HepG2 (cell line): ENCODE data around the gene TBC1D32. TPM values are rescaled to one million over a fixed set of nuclear protein-coding genes. Genes with fewer than 3 reads are reported as not detected.

Source experiments
- ATAC-seq: fragments of 200-7000 bp; cut with Tn5 transposase; 3 replicates; pipeline ENCODE4 v1.9.1; 2020; ENCODE audit warnings: mild to moderate bottlenecking, moderate library complexity
- BruUV-seq: library from RNA; stranded (reverse); fragments of 400-500 nt; replicated peaks from 2 replicates; lab custom pipeline; 2021; lab: Mats Ljungman, UMichigan
- CTCF ChIA-PET: fragments of 300-600 bp; formaldehyde crosslinking; extraction: SDS; loops from one replicate; lab custom pipeline; 2021; ENCODE audit warnings: low total read pairs, inconsistent platforms, low intra/inter-chr PET ratio; lab: Yijun Ruan, JAX
- POLR2A ChIA-PET: fragments of 350-600 bp; sonication (Branson Sonifier 250); formaldehyde crosslinking; loops from one replicate; lab custom pipeline; 2020; ENCODE audit warnings: antibody characterized with exemption, inconsistent platforms; lab: Yijun Ruan, JAX
- DNase-seq: peaks from one replicate; pipeline ENCODE4 v3.0.0-alpha.2; 2015; ENCODE audit warnings: low spot score
- FAIRE-seq: peaks from 3 replicates; lab custom pipeline; 2011; peaks lifted over from hg19 to GRCh38; lab: Jason Lieb, UNC
- H2AFZ ChIP-seq: one replicate; pipeline ENCODE4 v1.6.1; 2011; ENCODE audit warnings: low read length, inconsistent platforms
- H3K27ac ChIP-seq: fragments of 300-600 bp; 3 replicates; pipeline ENCODE4 v1.8.0; 2011; ENCODE audit warnings: mixed run types, mild to moderate bottlenecking, mixed read lengths, low read length, inconsistent platforms; ENCODE audit not compliant: insufficient read depth; ENCODE audit errors: extremely low read length
- H3K27me3 ChIP-seq, 2 experiments: fragments of 200-600 bp in 1 of 2; 2 replicates in 1 of 2; 3 replicates in 1 of 2; pipeline versions ENCODE4 v1.6.0 to v1.8.0; 2011; ENCODE audit warnings: low read length in 2 of 2, mild to moderate bottlenecking in 2 of 2, moderate library complexity in 2 of 2, inconsistent platforms in 1 of 2; ENCODE audit not compliant: insufficient read depth in 2 of 2, control insufficient read depth in 1 of 2
- H3K36me3 ChIP-seq, 2 experiments: fragments of 200-600 bp in 1 of 2; replicated peaks in 1 of 2; 2 replicates in 1 of 2; 3 replicates in 1 of 2; pipeline versions ENCODE4 v1.5.1 to v1.8.0; 2011; ENCODE audit warnings: low read length in 2 of 2, inconsistent platforms in 1 of 2; ENCODE audit not compliant: insufficient read depth in 2 of 2, control insufficient read depth in 1 of 2
- H3K4me1 ChIP-seq: 2 replicates; pipeline ENCODE4 v1.5.1; 2012; ENCODE audit warnings: low read length, inconsistent platforms; ENCODE audit not compliant: insufficient read depth
- H3K4me2 ChIP-seq: 2 replicates; pipeline ENCODE4 v1.6.0; 2011; ENCODE audit warnings: low read depth, low read length, inconsistent platforms
- H3K4me3 ChIP-seq, 3 experiments: fragments of 200-600 bp in 1 of 3; sonication (generic), shearing (Covaris generic) in 1 of 3; replicated peaks in 1 of 3; 2 replicates each; pipeline ENCODE4 v1.5.1; 2011 to 2016; ENCODE audit warnings: low read length in 3 of 3, inconsistent platforms in 2 of 3, low read depth in 2 of 3, mild to moderate bottlenecking in 2 of 3, control low read depth in 1 of 3, mixed read lengths in 1 of 3; ENCODE audit not compliant: insufficient read depth in 1 of 3
- H3K79me2 ChIP-seq: one replicate; pipeline ENCODE4 v1.6.1; 2011; ENCODE audit warnings: low read length, inconsistent platforms; ENCODE audit not compliant: insufficient read depth
- H3K9ac ChIP-seq: 2 replicates; pipeline ENCODE4 v1.6.0; 2011; ENCODE audit warnings: mild to moderate bottlenecking, low read depth, low read length, inconsistent platforms; ENCODE audit not compliant: insufficient read depth
- H3K9me3 ChIP-seq: 2 replicates; pipeline ENCODE4 v1.5.1; 2012; ENCODE audit warnings: mild to moderate bottlenecking, low read length
- H4K20me1 ChIP-seq: 2 replicates; pipeline ENCODE4 v1.6.0; 2011; ENCODE audit warnings: inconsistent platforms, mild to moderate bottlenecking, low read length, moderate library complexity; ENCODE audit not compliant: insufficient read depth
- DNMT1 ChIP-seq: sonication (generic); formaldehyde crosslinking; IDR thresholded peaks from 2 replicates; pipeline ENCODE4 v1.5.1; 2020; ENCODE audit warnings: mild to moderate bottlenecking, missing genetic modification reagents
- SP1 ChIP-seq, 2 experiments: fragments of 450-650 bp in 1 of 2; sonication (generic) in 1 of 2; formaldehyde crosslinking in 1 of 2; IDR thresholded peaks; 2 replicates each; pipeline versions ENCODE4 v1.4.0 to v1.6.1; 2016 to 2020; ENCODE audit warnings: missing genetic modification reagents in 1 of 2
- ZNF749 ChIP-seq: sonication (generic); formaldehyde crosslinking; IDR thresholded peaks from 2 replicates; pipeline ENCODE4 v1.8.0; 2022; ENCODE audit warnings: mild to moderate bottlenecking, missing genetic modification reagents, moderate library complexity, borderline replicate concordance
- WGBS: methylation state at CpG from one replicate; pipeline ENCODE4 v1.1.6; 2017; ENCODE audit warnings: low lambda C conversion rate; 5-methylcytosine and 5-hydroxymethylcytosine counted together
- in situ Hi-C: cut with HindIII; loops from 2 replicates; pipeline ENCODE4 v1.10.0; 2017; ENCODE audit warnings: low pct_unique_long_range_greater_than_20kb; ENCODE audit not compliant: extremely low pct_ligation_motif_present
- intact Hi-C: fragments of 100-400 bp; cut with micrococcal nuclease; formaldehyde crosslinking; loops from one replicate; pipeline ENCODE4 v1.10.0; 2022; ENCODE audit not compliant: unreplicated experiment
- polyA plus RNA-seq, 8 experiments: library from polyadenylated mRNA; depleted of rRNA in 3 of 8; stranded (reverse) in 7 of 8; unstranded in 1 of 8; fragments of >200 nt; fragmentation: Illumina TruSeq in 4 of 8; extraction: Trizol in 4 of 8; gene quantifications; 2 replicates each; pipeline versions ENCODE4 v1.2.1 to v1.2.3, GENCODE V29; 2011 to 2016; ENCODE audit warnings: low read depth in 4 of 8, missing spikeins in 1 of 8, mixed read lengths in 1 of 8; ENCODE audit not compliant: insufficient read depth in 1 of 8
- total RNA-seq, 5 experiments: library from RNA; depleted of rRNA; stranded (reverse); fragments of >200 nt; fragmentation: Illumina TruSeq; extraction: Trizol; gene quantifications; 2 replicates each; pipeline ENCODE4 v1.2.3, GENCODE V29; 2016; ENCODE audit warnings: low read depth in 1 of 5

TBC1D32 gene
- total and polyA plus RNA-seq, 2 of the 13 experiments (the other 11 are each of a cell fraction or from before 2014, with no cell fraction given) = 2.0 to 4.8 TPM

DNA sequence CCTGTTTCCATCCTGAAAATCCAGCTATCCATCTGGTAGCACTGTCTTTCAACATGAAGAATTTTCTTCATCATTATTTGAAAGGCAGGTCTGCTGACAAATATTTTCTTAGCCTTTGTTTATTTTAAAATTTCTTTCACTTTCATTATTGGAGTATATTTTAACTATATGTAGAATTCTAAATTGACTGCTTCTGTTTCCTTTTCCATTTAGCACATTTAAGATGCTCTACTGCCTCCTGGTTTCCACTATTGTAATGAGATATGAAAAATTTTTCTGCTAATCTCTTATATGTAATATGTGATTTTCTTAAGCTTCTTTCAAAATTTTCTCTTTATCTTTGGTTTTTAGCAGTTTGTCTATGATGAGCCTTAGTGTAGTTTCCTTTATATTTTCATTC is 97.3 kb downstream of the TBC1D32 start:
- no peaks in the 10 kb centered on the region for H3K4me1 ChIP-seq
- in situ Hi-C loops (no loop called here), intact Hi-C loops (no loop called here)
- H2AFZ ChIP-seq = no peak overlapping the region
- DNase-seq (no peak), ATAC-seq (no peak), FAIRE-seq (no peak)
- H3K79me2 ChIP-seq = no peaks in the 10 kb centered on the region
- POLR2A ChIA-PET = no interaction called here
- TF ChIP-seq SP1 (IDR thresholded peaks at IDR 0.05) = no peak
- no peak for TF ChIP-seq SP1 (CRISPR knock-in tag; IDR thresholded peaks at IDR 0.05)
- TF ChIP-seq DNMT1 = no peak
- no peak overlapping the region for H3K4me2 ChIP-seq
- H3K27me3 ChIP-seq = no peaks in the 10 kb centered on the region
- H3K9ac ChIP-seq = no peak overlapping the region
- H3K9me3 ChIP-seq = no peaks in the 10 kb centered on the region
- BruUV-seq = no TSS peak
- no peak overlapping the region for H3K27ac ChIP-seq
- no peak overlapping the region for H3K4me3 ChIP-seq
- H4K20me1 ChIP-seq = no peaks in the 10 kb centered on the region
- CTCF ChIA-PET = no interaction called here
- H3K36me3 ChIP-seq = no peaks in the 10 kb centered on the region

GRCh38 chr6:121235386-121235785 is 98.9 kb downstream of the TBC1D32 start:
- CTCF ChIA-PET = no interaction called here
- no peak overlapping the region for H3K4me3 ChIP-seq
- in situ Hi-C loops = no loop called here
- POLR2A ChIA-PET = no interaction called here
- H2AFZ ChIP-seq = no peak overlapping the region
- H3K9ac ChIP-seq = no peak overlapping the region
- H3K9me3 ChIP-seq = no peaks in the 10 kb centered on the region
- no peaks in the 10 kb centered on the region for H4K20me1 ChIP-seq
- DNase-seq = no peak
- FAIRE-seq = no peak
- 34% methylated on average over 3 of the region's 3 CpGs for WGBS
- no peak for ATAC-seq
- H3K4me1 ChIP-seq = no peaks in the 10 kb centered on the region
- no peaks in the 10 kb centered on the region for H3K36me3 ChIP-seq
- no peak overlapping the region for H3K4me2 ChIP-seq
- BruUV-seq = no TSS peak
- intact Hi-C loops = no loop called here
- no peaks in the 10 kb centered on the region for H3K27me3 ChIP-seq
- TF ChIP-seq ZNF749 (CRISPR knock-in tag) = no peak
- no peak overlapping the region for H3K27ac ChIP-seq
- no peaks in the 10 kb centered on the region for H3K79me2 ChIP-seq
